SHP77 treated with DMSO at 0.1 percent for 48 hours (cell line): ENCODE results near the gene KIAA1217.

Experiments used
- DNase-seq: peaks from one replicate; lab custom pipeline; 2025; lab: John Stamatoyannopoulos, UW

Gene KIAA1217

DNA sequence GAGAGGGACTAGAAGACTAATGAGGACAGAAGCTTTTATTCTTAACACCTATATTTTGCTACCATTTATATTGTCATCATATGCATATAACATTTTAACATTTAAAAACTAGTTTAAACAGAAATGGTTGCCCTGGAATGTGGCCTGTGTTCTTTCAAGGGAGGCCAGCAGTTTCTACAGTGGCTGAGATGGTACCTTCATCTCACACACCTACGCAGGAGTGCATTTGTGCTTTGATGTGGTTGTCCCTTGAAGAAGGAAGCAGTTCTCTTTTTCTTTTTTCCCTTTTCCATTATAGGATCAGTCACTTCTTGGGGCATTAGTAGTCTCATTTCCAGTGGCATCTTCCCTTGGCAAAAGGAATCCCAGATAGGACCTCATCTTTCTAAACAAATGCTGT lies 38.9 kb downstream of the KIAA1217 start:
- no peak for DNase-seq

DNA sequence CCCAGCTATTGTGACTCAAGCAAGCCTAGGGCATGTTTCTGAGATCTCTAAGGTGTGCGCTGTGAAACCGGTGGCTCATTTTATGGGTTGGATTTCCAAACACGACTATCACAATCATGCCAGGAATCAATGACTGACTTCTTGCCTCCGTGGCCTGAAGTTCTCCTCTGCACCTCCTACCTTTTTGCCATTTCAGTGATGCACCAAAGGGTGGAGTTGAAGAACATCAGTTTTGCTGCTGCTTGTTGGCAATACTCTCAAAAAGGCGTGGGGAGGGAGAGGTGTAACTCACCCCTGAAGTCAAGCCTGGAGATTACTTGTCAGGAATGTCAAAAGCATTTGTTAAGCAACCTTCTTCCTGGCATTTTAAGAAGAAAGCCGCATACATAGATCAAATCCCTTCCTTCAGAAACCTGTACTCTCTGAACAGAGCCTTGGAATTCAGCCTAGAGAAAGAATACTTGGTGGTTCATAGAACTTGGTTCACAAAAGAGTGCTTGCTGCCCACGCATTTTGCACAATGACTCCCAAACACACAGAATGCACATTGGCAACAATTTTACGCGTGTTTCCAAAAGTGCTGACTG lies 41.0 kb downstream of the KIAA1217 start:
- no peak for DNase-seq

DNA sequence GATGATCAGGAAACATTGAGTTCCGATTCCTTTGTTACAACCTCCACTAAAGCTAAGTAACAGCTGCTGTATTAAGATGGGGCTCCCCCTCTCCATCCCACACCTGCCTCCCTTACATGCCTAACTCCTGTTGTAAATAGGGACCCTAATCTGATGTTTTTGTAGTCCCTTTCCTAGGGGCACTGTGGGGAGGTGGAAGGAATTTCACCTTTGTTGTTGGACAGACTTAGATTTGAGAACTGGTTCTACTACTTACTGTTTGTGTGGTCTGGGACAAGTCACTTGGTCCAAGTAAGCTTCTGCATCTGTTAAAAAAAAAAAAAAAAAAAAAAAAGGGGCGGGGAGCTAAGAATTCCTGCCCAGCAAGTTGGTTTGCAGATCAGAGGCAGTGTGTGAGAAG lies 42.6 kb downstream of the KIAA1217 start:
- no peak for DNase-seq

DNA sequence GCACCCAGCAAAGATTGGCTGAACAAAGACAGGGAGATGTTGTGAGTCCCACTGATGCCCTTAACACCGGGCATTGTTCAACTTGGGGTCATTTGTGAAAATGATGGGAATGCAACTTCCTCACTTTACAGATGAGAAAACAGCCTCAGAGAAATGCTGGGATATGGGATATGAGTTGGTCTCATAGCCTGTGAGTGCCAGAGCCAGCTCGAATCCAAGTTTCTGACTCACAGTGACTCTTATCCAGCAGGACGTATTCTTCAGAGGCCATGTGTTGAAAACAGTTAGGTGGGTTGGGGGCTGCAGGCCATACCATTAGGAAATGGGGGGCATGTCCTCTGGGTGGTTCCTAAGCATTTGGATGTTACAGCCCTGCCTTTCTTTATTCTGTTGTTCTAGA lies 45.2 kb downstream of the KIAA1217 start:
- DNase-seq, result no peak

DNA sequence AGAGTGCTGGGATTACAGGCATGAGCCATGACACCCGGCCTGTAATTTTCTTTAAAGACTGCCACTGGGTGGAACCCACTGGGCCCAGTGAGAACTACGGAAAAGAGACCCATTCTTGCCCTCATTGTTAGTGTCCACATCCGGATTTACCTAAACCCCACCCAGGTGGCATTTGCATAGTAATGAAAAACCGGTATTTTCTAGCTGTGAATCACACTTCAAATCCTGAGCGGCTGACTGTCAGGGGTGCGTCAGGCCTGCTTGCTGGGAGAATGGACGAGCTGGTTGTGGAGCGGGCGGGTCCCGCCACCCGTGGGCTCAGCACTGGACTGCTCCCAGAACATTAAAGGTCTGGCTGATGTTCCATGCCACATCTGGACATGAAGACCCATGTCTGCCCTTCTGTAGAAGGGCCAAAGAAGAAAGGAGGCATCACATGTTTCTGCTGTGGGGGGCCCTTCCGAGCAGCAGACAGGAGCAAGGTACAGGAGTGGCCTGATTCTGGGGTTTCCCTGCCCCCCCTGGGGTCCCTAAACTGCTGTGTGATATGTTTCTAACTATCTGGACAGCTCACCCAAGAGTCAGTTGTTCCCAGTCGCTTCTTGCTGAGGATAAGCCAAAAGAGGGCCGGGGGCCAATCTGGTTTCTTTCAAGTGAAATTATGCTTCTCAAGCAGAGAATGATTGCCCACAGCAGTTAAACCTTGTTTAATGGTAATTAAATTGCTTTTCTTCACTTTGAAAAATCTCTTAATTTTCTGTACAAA lies 46.4 kb downstream of the KIAA1217 start:
- no peak for DNase-seq

DNA sequence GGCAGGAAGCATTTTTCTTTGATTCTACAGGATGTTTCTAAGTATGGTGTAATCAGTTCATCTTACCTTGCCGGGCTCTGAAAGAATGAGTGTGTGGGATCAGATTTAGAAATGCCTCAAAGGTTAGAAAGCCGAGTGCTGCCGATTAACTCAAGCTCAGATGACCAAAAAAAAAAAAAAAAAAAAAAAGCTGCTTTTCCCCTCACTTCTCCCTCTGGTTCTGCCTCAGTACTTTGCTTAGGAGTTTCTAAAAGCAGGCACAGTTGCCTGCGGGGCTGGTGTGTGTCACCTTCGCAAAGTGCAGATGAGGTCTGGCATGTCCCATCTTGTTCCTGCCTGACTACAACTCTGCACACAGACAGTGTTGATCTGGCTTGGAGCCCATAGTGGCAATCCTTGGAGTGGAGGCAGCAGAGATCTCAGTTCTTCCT lies 47.0 kb downstream of the KIAA1217 start:
- DNase-seq, result no peak

DNA sequence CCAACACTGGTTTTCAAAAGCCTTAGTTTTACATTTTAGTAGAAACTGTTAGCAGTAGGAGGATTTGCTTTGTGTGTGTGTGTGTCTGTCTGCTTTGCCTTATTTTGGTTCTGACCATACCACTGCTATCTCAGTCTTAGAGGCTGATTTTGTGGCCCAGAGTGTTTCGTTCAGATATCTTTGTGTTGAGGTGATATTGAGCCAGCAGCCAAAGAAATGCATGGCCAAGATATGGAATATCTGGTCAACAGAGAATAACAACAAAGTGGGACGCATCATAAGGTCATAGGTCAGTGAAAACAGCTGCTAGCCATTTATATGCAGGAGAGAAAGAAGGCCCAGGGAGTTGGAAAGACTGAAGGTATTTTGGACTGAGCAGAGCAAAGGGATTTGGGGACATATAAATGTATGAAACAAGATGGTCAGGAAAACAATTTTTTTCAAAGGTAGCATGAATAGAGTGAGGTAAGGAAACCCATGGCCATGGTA lies 47.7 kb downstream of the KIAA1217 start:
- DNase-seq, result no peak

DNA sequence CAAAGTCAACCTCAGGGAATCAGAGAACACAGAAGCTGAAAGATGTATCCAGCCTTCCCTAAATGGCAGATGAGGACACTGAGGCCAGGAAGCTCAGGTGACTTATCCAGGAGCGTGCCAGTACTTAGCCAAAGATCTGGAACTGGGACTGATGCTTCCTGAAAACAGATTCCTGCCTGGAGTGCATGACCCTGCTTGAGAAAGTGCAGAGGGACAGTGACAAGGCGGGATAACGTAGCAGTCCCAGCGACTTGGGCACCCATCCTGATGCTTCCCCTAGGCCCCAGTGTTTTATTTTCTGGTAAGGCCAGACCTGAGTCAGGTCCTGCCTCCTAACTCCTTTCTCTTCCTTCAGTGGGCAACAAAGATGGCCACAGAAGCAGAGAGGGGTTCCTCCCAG lies 48.6 kb downstream of the KIAA1217 start:
- no peak for DNase-seq

DNA sequence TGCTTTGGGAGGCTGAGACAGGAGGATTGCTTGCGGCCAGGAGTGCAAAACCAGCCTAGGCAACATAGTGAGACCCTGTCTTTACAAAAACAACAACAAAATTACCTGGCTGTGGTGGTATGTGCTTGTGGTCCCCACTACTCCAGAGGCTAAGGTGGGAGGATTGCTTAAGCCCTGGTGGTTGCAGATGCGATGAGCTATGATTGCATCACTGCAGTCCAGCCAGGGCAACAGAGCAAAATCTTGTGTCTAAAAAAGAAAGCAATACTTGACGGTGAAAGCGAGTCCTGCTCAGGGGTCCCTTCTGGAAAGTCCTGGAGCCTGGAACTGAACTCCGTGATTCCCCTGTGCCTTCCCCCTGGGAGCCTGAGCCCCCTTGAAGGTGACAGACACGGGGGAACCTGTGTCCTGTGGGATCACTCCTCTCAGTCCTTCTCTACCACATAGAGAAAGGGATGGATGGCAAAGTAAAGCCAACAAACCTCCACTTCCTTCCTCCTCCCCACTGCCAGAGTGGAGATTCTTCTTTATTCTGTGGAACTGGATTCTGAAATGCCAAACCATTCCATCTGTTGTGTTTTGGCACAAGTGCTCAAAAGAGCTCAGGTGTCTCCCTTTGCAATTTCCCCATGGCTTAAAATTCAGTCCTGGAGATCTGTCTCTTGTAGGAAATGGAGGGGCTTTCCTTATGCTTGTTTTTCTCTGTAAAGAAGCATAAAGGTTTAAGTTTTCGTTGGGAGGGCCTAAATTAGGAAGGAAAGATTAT lies 50.6 kb downstream of the KIAA1217 start:
- DNase-seq, result no peak

DNA sequence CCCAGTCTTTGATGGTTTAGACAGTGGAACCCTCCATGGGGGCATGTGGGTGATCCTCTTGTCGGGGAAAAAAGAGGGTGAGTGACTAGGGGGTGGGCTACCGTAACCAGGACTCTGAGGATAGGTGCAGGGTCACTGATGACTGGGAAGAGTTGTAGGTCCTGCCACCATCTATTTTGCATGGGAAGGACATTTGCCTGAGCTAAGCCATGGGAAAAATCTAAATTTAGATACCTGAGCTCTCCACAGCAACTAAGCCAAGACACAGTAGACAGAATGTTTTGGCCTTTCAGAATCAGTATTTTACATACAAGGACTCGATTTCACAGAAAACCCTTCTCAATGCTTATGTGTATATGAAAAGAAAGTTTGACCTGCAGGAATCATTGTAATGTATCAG lies 52.7 kb downstream of the KIAA1217 start:
- DNase-seq, result no peak

DNA sequence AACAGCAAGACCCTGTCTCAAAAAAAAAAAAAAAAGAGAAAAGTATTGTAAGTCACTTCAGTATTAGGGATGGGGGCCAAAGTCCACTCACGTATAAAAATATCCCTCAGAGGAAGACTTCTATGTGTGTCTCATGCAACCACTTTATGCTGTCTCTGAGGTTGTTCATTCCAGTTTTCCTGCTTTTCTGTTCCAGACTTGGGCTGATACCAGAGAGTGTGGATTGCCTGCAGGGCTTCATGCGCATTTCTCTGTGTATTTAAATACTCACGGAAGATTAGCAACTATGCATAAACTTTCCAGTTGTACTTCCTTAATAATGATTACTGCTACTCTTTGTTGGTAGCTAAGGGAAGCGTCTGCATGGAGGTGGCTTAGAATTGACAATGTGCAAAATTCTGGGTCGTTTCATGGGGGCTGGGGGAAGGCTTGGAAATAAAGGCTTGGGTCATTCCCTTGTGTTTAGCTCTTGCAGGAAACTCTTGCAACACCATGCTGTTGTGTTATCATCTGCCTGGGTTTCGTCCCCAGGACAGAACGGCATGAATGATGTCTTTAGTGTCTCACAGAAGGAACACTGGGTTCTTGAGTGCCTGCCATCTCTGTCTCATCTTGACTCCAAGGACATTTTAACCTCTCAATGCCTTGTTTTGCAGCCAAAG lies 54.1 kb downstream of the KIAA1217 start:
- no peak for DNase-seq

DNA sequence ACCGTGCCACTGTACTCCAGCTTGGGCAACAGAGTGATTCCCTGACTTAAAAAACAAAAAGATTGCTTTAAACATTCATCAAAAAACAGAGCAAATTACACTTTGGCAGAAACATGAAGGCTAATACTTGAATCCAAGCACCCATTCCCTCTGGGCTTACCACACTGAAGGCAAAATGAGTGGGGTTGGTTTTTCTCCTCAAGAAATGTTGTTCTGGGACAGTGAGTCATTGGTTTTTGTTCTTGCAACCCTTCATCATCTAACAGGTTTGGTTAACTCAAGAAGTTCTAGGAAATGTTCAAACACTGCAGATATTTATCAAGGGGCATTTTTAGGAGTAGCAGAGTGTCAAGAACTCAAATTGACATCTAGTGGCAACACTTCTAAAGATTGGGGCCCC lies 60.5 kb downstream of the KIAA1217 start:
- no peak for DNase-seq

DNA sequence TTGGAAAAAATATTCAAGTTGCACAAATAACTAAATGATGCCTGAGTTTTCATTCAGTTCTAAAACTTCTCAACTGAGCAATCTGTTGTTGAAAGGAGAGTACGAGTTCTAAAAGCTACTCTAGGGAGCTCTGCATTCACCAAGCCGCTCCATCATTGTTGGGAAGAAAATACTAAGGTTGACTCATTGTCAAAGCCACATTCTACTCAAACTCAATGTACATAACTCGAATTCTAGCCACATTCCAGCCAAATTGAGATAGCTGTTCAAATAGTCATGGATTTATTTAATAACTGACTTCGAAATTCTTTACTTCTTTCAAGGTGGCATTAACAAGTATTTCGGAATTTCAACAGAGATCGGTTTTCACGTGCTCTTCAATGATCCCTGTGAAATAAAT lies 63.4 kb downstream of the KIAA1217 start:
- DNase-seq, result no peak

DNA sequence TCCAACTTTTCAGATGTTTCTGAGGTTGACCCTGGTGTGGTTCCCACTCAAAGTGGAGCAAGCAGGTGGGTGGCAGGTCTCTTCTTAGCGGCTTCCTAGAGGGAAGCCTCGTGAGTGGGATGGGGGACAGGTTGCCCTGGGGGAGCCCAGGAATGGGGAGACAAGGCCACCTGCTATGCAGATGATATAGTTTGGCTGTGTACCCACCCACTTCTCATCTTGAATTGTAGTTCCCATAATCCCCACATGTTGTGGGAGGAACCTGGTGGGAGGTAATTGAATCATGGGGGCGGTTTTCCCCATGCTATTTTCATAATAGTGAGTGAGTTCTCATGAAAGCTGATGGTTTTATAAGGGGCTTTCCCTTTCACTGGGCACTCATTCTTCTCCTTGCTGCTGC lies 68.3 kb downstream of the KIAA1217 start:
- no peak for DNase-seq

DNA sequence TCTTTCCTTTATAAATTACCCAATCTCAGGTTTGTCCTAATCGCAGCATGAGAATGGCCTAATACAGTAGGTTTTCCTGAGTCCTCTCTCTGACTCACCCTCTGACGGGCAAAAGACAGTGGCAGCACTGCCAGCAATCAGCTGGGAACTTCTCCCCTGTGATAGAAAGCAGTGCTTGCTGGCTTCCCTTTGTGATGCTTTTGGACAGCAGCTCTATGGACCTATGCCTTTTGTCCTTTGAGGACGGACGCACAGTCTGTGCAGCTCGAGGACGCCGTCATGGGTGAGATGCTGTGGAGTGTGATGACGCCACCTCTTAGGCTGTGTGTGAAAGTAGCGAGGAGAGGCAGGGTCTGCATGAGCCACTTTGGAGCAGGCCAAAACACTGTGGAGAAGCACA lies 68.8 kb downstream of the KIAA1217 start:
- no peak for DNase-seq

DNA sequence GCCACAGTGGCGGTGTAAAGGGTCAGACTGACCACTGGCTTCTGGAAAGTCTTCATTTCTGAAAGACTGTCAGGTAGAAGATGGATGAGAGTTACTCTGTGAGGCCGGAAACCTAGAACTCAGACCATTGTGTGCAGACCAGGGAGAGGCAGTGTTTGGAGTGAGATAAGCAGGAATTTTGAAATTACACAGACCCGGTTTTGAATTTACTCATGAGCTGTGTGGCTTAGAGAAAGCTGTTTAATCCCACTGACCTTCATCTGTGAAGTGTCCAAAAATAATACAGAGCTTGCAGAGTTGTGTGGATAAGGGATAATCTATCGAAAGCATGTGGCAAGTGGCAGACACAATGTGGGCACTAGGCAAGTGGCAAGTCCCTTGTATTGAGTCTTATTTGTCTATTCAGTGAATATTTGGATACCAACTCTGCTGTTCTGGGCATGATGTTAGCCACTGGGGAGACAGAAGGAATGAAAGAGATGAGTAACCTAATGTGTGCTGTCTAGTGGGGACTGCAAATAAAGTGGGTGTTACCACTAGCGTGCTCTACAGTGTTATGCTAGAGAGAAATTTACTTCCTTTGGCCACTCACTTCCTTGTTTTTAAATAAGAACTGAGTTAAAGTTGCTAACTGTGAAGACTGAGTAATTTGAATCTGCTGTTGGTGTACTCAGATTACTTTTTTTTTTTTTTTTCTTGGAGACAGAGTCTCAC lies 69.4 kb downstream of the KIAA1217 start:
- no peak for DNase-seq

DNA sequence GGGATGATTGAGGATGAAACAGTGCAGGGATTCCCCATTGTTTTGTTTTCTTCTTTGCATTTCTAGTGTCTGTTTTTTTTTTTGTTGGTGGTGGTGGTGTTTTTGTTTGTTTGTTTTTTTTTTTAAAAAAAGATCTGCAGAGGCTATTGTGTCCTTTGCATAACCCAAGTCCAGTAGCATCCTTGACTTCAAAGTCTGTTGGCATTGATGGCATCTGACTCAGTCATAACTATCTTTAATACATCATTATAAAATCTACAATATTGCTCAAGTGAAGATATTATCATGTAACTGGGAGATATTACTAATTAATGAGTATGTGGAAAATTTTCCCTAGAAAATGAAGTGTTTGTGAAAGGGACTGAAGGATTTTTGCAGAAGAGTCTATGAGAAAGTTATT lies 70.2 kb downstream of the KIAA1217 start:
- DNase-seq, result no peak

DNA sequence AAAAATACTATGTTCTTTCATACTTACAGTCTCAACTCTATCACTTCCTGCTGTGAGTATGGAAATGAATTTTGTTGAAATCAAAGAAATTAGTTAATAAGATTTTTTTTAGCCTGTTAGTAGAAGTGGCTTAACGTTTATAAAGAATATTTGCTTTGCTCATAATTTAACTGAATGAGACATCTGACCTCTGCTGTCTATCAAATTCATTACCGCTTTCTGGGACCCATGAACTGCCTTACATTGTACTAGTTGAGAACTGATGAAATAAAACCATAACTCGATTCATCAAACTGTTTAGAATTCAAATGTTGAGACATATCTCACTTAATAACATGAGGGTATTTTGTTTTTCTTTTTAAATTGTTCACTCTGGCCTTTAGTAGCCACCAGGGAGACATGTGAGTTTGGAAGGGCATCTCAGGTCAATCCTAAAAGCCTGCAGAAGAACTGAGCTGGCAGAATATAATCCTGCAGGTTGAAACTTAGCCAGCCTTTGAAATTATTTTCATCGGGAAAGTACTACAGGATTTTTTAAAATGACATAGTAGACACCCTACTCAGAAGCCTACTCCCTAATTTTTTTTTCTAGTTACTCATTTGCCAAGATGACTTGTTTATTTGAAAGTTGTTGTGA lies 78.7 kb downstream of the KIAA1217 start:
- no peak for DNase-seq

DNA sequence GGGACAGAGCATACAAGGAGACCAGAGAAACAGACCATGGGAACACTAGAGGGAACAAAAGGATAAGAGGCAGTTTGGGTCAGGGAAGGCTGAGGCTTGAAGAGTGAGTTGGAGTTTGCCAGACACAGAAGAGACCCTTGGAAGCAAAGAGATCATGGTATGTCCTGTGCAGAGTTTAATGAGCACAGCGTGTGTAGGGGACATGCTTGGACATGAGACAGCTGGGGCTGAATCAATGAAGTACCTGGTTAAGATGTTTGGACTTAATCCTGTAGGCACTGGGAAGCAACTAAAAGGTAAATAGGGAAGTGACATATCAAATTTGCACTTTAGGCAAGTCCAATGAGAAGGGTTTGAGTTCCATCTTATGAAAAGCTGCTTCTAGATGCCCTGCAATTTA lies 79.6 kb downstream of the KIAA1217 start:
- DNase-seq, result no peak

DNA sequence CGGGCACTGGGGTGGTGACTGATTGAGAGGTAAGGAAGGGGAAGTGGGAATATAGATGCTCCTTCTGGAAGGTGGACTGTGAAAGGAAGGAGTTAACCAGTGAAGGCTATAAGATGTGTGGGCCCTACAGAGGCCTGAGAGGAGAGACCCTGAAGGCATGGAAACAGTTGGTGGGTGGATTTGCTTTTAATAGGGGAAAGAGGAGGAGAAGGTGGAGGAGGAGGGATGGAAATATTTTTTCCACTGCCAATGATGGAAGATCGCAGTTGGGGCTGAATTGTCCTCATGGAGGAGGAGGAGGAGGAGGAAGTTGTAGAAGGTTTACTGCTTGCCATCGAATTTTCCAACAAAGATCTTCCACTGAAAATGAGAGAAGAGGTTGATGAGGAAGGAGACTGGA lies 80.3 kb downstream of the KIAA1217 start:
- no peak for DNase-seq
